H54 (cell line): ENCODE results near the gene LMCD1.
"Not testable (repeated sequence)": the region's sequence is repeated elsewhere in the genome, so short reads cannot be mapped to it uniquely, and the experiment has no call there.

ENCODE experiments used
- DNase-seq: peaks from one replicate; pipeline ENCODE4 v3.0.0; 2011; ENCODE audit warnings: low spot score, mixed read lengths; ENCODE audit not compliant: insufficient read length
- FAIRE-seq: peaks from 3 replicates; lab custom pipeline; 2011; peaks lifted over from hg19 to GRCh38; lab: Jason Lieb, UNC
- POLR2A ChIP-seq: IDR thresholded peaks from 2 replicates; pipeline ENCODE4 v1.6.1; 2011; ENCODE audit warnings: low read depth, mild to moderate bottlenecking, low read length

Gene LMCD1

DNA sequence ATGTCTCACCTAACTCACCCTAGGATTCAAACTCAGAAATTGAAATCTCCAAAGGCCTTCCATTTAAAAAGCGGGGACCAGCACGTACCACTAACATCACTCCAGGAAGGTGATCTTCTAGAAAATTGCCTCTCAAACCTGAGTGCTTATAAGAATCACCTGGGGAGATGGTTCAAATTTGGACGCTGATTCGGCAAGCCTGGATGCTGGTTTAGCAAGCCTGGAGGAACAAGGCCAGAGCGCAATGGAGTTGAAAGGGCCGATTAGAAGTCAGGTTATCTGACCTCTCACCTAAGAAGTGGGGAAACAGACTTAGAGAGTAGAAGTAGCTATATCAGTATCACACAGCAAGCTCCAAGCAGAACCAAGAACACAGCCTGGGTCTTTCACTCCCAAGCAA lies 74.8 kb downstream of the LMCD1 start:
- FAIRE-seq (no peak), DNase-seq (no peak)
- no peak for TF ChIP-seq POLR2A

DNA sequence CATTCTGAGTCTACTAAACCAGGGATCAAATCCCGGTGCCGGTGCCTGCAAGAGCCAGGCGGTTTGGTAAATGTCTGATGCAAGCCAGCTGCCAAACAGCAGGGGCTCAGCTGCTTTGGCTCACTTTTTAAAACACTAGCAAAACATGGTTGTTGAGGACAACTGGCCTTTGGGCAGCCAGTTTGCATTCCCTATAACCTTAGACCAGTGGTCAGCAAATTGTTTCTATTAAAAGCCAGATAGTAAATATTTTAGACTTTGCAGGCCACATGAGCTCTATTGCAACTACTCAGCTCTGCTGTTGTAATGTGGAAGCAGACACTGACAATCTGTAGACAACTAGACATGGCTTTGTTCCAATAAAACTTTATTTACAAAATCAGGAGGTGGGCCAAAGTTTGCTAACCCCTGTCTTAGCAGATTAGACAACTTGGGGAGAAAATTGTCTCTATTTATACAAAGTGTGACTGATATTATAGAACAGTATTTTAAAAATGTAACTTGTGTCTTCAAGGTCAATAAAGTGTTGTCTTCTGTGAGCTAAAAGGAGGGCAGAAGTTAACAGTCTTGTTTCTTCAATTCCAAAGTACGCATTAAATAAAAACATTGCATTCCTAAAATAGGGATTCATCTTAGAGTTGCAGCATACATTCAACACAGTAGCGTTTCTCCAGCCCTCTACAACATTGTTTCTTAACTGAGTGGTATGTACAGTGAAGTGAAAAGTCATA lies 75.4 kb downstream of the LMCD1 start:
- FAIRE-seq = no peak
- TF ChIP-seq POLR2A = no peak
- no peak for DNase-seq

DNA sequence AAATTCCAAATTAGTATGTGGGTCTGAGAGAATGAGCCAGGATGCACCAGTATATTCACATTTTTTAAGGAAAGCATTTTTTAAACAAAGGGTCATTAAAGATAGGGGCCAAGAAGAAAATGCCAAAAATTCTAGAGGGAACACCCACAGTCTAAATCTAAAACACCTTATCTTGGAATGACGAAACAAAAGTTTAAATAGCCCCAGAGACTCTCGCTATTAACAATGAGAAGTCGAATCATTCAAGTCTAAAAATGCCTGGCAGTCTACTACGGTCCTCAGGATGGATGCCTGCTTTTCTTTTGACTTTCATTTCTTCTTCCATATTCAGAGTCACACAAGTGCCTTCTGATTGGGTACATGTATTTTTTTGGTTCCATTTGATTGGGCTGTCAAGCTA lies 76.7 kb downstream of the LMCD1 start:
- no peak for DNase-seq
- no peak for FAIRE-seq
- TF ChIP-seq POLR2A = no peak

DNA sequence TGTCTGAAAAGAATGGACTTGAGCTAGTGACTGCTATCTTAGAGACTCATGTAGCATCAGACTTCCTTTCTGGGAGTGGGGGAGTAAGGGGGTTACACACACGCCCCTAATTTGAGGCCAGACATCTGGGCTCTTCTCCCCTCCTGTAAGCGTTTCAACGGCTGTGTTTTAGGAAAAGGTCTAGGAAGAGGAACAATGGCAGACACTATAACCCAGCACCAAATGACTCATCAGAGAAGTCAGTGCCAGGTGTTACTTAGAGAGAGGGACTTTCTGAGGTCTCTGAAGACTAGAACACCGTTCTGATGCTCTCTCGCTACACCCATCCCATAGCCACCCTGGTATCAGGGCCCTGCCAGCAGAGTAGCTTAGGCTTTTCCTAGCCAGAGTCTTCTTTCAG lies 77.5 kb downstream of the LMCD1 start:
- FAIRE-seq (no peak), DNase-seq (no peak)
- TF ChIP-seq POLR2A = no peak

DNA sequence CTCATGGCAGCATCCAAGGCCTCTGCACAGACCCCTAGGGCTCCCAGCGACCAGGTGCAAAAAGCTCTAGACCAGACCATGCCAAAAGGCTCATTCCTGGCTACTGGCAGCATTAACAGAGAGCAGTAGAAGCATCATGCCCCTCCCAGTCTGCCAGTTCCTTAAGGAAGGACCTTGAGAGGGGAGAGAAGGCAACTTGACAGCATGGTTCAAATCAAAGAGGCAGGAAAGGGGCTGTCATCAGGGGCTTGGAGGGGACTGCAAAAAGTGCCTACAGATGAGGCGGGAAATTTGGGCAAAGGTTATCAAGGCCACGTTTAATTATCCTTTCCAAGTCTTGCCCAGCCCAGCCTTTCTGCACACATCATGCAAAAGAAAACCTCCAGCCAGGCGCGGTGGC lies 78.3 kb downstream of the LMCD1 start:
- TF ChIP-seq POLR2A = no peak
- no peak for DNase-seq
- no peak for FAIRE-seq

DNA sequence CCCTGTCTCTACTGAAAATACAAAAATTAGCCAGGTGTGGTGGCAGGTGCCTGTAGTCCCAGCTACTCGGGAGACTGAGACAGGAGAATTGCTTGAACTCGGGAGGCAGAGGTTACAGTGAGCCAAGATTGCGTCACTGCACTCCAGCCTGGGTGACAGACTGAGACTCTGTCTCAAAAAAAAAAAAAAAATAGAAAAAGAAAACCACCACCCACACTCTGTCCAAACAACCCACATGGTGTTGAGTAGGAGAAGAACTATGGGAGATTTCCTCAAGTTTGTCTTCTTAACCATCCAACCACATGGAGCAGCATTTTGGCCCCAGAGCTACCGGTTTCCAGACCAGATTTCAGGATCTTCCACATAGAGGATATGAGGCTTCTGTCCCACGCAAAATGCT lies 78.8 kb downstream of the LMCD1 start:
- FAIRE-seq, DNase-seq: not testable (repeated sequence)

DNA sequence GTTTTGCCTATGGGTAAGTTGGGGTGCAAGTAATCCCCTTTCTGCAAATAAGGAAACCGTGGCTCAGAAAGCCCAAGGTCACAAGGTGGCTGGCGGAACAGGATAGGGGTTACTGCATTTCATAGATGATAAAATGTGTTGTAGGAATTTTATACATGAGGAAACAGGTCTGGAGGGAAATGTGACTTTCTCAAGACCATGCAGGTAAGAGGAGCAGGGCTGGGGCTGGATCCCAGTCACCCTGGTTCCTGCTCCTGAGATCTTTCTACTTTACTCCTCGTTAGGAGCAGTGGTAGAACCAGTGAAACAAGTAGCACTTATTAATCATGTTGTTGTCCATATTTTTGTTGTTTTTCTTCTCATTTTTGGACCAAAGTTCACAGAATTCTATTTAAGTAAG lies 79.8 kb downstream of the LMCD1 start:
- TF ChIP-seq POLR2A = no peak
- no peak for DNase-seq
- no peak for FAIRE-seq

DNA sequence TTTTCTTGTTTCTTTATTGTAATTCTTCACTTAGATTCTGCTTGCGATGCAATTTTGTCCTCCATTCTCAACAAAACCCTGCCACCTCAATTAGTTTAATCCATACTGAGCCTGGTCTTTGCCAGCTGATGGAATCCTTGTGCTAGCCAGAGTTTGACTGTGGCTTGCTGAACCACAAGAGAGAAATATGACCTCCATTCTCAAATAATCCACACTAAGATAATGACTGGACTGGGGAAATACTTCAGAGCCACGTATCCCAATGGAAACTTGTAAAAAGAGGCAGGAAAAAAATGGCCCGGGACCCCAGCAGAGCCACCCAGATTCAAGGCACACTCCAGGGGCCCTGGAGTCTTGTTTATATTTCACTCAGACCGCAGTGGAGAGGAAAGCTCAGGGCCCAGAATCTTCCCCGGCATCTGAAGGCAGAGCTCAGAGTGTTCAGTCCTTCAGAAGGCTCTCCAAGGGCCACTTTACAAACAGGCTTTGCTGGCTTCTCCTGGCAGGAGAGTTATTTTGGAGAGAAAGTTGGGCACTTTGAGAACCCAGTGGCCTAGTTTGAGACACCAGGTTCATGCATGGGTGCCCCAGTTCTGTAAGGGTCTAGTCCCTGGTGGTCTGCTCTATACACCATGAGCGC lies 80.3 kb downstream of the LMCD1 start:
- TF ChIP-seq POLR2A = no peak
- no peak for FAIRE-seq
- no peak for DNase-seq

DNA sequence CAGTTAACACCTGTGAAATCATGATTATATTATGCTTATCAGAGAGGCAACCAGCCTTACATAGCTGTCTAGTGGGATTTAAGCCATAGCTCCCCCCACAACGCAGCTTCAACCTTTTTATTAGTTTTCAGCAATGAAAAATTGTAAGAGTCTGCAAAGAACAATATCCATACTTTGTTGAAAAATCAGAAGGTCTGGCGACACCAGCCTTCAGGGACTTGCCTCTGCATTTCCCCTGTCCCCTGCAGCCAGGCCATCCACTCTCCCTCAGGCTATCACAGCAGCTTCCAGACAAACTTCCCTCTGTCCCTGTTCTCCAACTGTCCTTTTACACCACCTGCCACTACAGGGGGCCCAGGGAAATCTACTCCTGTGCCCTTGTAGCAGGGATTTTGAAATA lies 83.0 kb downstream of the LMCD1 start:
- no peak for DNase-seq
- FAIRE-seq = no peak
- no peak for TF ChIP-seq POLR2A

DNA sequence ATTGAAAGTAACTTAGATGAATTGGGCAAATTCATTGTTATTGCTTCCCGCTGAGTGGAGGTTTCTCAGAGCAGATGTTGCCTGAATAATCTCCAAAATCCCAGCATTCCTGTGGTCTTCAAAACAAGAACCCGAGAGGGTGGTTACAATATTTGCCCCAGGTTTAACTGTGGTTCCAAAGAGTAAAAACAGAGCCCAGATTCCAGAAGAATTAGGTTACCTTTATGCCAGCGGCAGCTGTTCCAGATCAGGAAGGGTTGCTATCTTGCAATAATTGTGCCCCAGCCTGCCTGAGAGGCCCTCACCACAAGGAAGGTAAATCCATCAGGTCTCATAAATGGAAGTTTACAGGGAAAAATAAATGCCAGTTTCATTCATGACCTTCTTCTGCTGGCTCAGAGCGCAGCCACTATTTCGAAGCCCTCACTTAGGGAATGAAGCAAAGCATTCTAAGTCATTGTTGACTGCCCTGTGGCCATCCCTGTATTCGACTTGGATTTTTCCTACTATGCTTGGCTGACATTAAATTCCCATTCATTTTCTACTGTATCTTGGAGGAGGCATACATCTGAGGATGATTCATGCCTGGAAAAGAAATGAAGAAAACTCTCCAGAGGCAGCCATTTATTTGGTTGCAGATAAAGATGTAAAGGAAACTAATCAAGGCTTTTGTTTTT lies 88.4 kb downstream of the LMCD1 start:
- DNase-seq (no peak), FAIRE-seq (no peak)
- no peak for TF ChIP-seq POLR2A

DNA sequence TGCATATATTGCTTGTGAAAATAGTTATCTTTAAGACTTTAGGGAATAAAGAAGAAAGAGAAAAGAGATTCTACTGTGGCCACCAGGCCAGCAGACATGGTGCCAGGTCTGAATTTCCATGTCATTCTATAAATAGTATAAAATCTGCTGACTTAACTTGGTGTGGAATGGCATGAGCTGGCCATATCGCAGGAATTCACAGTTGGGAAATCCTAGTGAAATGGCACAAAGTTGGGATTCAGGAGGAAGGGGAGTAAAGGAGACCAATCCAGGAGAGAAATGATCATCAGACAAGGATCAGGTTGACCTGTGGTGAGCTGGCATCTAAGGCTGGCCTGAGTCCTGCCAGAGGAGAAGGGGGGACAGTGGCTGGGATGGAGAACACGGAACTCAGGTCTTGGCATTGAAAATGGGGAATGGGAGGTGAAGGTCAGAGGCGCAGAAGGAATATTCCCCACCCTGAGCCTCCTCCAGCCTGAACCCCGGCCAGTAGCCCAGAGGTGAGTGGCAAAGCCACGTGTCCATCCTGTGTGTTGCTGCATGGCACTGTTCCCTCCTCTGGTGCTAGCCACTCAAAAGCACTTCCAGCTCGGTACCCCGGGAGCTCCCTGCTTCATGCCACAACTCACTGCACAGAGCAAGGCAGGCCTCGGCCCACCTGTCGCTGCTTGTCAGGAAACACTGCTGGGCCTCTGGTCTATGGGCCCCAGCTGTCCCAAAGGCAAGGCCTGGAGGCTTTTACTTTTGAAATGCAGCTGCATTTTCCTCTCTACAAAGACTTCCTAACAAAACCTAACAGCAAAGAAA lies 91.6 kb downstream of the LMCD1 start:
- no peak for TF ChIP-seq POLR2A
- FAIRE-seq (no peak), DNase-seq (no peak)

DNA sequence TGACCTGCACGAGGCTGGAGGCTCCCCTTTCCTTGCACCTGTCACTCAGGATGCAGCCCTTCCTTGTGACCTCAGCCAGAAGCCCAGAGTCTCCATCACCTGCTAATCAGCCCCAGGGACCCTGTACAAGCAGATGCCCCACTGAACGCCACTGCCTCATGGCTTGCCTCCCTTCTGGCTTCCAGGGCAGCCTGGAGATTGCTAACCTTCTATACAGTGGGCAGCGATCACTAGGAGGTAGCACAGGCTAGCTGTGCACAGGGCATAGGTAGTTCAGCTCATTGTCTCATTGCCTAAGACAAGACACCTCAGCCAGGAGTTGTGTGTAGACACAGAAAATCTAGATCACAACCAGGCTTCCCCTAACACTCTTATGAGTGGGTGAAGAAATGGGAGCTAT lies 93.6 kb downstream of the LMCD1 start:
- no peak for TF ChIP-seq POLR2A
- no peak for FAIRE-seq

DNA sequence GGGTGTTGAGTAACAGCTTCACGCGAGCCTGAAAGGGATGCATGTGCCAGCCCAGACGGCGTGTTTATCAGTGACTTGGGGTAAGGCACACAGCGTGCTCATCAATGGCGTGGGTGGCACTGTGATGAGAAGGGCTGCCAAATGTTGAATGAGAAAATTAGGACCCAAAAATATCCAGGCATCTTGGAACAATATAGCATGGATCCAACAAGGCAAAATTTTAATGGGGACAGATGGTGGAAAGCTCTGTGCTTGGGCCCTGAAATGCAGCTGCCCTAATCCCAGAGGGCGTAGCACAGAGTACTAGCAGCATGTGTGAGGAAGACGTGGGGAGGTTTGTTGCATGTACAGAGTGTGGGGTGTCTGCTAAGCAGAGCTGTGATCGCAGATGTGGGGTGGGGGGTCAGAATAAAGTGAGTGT lies 94.1 kb downstream of the LMCD1 start:
- FAIRE-seq (no peak), DNase-seq (no peak)
- no peak for TF ChIP-seq POLR2A

More for the DNA sequence above, 93.6 kb downstream of the LMCD1 start:
- no peak for DNase-seq

DNA sequence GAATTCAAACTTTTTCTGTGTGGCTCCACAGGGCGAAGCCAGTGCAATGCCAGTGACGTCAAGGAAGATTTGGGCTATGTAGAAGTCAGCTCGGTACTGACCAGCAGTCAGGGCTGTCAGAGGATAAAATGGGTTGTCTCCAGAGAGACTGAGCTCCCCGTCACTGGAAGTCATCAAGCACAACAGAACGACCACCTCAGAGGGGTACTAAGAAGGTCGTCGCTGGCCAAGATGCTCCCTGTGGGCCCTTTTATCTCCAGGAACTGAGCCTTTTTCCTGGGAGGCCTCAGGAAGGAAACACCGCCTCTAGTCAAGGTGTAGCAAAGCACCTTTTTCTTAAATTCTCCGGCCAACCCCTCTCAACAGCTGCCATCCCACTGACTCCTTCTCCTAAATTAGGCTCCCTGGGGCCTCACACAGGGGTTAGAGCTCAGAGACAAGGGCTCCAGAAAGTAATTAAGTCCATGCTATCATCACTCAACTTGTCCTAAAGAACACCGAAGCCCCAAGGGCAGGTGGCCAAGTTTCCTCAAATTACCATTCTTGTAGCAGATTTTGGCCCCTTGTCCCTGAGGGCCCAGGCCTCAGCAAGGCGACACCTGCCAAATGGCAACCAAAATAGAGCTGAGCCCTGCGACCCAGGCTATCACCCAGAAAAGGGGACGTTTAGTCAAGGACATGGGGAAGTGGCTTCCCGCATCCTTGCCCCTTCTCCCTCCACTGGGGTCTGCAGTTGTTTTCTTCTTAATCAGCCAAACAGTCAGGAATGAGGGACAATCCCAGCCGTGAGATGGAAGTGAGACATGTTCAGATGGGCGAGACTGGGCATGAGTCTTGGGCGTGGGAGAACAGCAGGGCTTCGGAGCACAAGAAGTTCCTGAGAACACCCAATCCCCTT lies 94.9 kb downstream of the LMCD1 start:
- DNase-seq (no peak), FAIRE-seq (no peak)
- TF ChIP-seq POLR2A = no peak
